ENCODE data around the gene PDS5A.
A peak's percentile ranks its signal among the peaks of the same experiment; 100 is the strongest.
"Not testable (repeated sequence)": the region's sequence is repeated elsewhere in the genome, so short reads cannot be mapped to it uniquely, and the experiment has no call there.

PDS5A gene

GRCh38 chr4:39977489-39978377, at the start of gene PDS5A:
Gene PDS5A (minus strand): TSS chr4:39977911. CDS start chr4:39976577, 1,334 bp downstream.
- Histone ChIP-seq H3K36me3 (ENCODE audit: control insufficient read depth, insufficient read depth, low read length) (0 out of 2 replicates have a peak, but pooled peaks cover 4% of the 10 kb centered on the region), H3K27me3 (ENCODE audit: control insufficient read depth, insufficient read depth, low read length) (no peaks in the 10 kb centered on the region), H3K4me3 (ENCODE audit: low read length) (peak within 1 kb of the TSS; percentile 89)

GRCh38 chr4:40024049-40024448, 46.3 kb upstream of the PDS5A start:
- no CpG with 5 or more reads among the region's 7 CpGs for WGBS (ENCODE audit: insufficient coverage, insufficient read length)
- H3K36me3 ChIP-seq (ENCODE audit: control insufficient read depth, insufficient read depth, low read length); H3K4me3 ChIP-seq (ENCODE audit: low read length); H3K27ac ChIP-seq (ENCODE audit: low read length); H3K4me1 ChIP-seq (ENCODE audit: control insufficient read depth, insufficient read depth, low read length); H3K9me3 ChIP-seq (ENCODE audit: control insufficient read depth, insufficient read depth, low read length); H3K27me3 ChIP-seq (ENCODE audit: control insufficient read depth, insufficient read depth, low read length); DNase-seq (ENCODE audit: low read depth, low spot score): not testable (repeated sequence)

More at GRCh38 chr4:39977489-39978377, at the start of gene PDS5A:
- peak; percentile 55 for DNase-seq (ENCODE audit: low read depth, low spot score)
- H3K9me3 ChIP-seq (ENCODE audit: control insufficient read depth, insufficient read depth, low read length), result no peaks in the 10 kb centered on the region
- H3K27ac ChIP-seq (ENCODE audit: low read length), result no peak within 1 kb of the TSS
- no peaks in the 10 kb centered on the region for H3K4me1 ChIP-seq (ENCODE audit: control insufficient read depth, insufficient read depth, low read length)
- no CpG with 5 or more reads among the region's 117 CpGs for WGBS (ENCODE audit: insufficient coverage, insufficient read length)

GRCh38 chr4:40021116-40021515, 43.4 kb upstream of the PDS5A start:
- H3K27ac ChIP-seq (ENCODE audit: low read length); H3K27me3 ChIP-seq (ENCODE audit: control insufficient read depth, insufficient read depth, low read length); DNase-seq (ENCODE audit: low read depth, low spot score); H3K4me3 ChIP-seq (ENCODE audit: low read length); H3K36me3 ChIP-seq (ENCODE audit: control insufficient read depth, insufficient read depth, low read length); H3K9me3 ChIP-seq (ENCODE audit: control insufficient read depth, insufficient read depth, low read length); H3K4me1 ChIP-seq (ENCODE audit: control insufficient read depth, insufficient read depth, low read length): not testable (repeated sequence)
- WGBS (ENCODE audit: insufficient coverage, insufficient read length), result no CpG with 5 or more reads among the region's 7 CpGs

GRCh38 chr4:40020221-40020620, 42.5 kb upstream of the PDS5A start:
- no CpG with 5 or more reads among the region's 15 CpGs for WGBS (ENCODE audit: insufficient coverage, insufficient read length)
- DNase-seq (ENCODE audit: low read depth, low spot score), result no peak
- H3K4me1 ChIP-seq (ENCODE audit: control insufficient read depth, insufficient read depth, low read length), result no peaks in the 10 kb centered on the region
- H3K27me3 ChIP-seq (ENCODE audit: control insufficient read depth, insufficient read depth, low read length), result no peaks in the 10 kb centered on the region
- H3K9me3 ChIP-seq (ENCODE audit: control insufficient read depth, insufficient read depth, low read length), result no peaks in the 10 kb centered on the region
- no peak overlapping the region for H3K27ac ChIP-seq (ENCODE audit: low read length)
- no peaks in the 10 kb centered on the region for H3K36me3 ChIP-seq (ENCODE audit: control insufficient read depth, insufficient read depth, low read length)
- H3K4me3 ChIP-seq (ENCODE audit: low read length), result no peak overlapping the region

GRCh38 chr4:40016007-40016406, 38.3 kb upstream of the PDS5A start:
- H3K9me3 ChIP-seq (ENCODE audit: control insufficient read depth, insufficient read depth, low read length), result no peaks in the 10 kb centered on the region
- no peak for DNase-seq (ENCODE audit: low read depth, low spot score)
- WGBS (ENCODE audit: insufficient coverage, insufficient read length), result no CpG with 5 or more reads among the region's 2 CpGs
- H3K4me3 ChIP-seq (ENCODE audit: low read length), result no peak overlapping the region
- no peaks in the 10 kb centered on the region for H3K27me3 ChIP-seq (ENCODE audit: control insufficient read depth, insufficient read depth, low read length)
- no peaks in the 10 kb centered on the region for H3K36me3 ChIP-seq (ENCODE audit: control insufficient read depth, insufficient read depth, low read length)
- H3K4me1 ChIP-seq (ENCODE audit: control insufficient read depth, insufficient read depth, low read length), result no peaks in the 10 kb centered on the region
- H3K27ac ChIP-seq (ENCODE audit: low read length), result no peak overlapping the region

GRCh38 chr4:40003986-40004385, 26.3 kb upstream of the PDS5A start:
- no peaks in the 10 kb centered on the region for H3K4me1 ChIP-seq (ENCODE audit: control insufficient read depth, insufficient read depth, low read length)
- no CpG with 5 or more reads among the region's 1 CpG for WGBS (ENCODE audit: insufficient coverage, insufficient read length)
- H3K36me3 ChIP-seq (ENCODE audit: control insufficient read depth, insufficient read depth, low read length), result no peaks in the 10 kb centered on the region
- no peak for DNase-seq (ENCODE audit: low read depth, low spot score)
- H3K27ac ChIP-seq (ENCODE audit: low read length), result no peak overlapping the region
- H3K27me3 ChIP-seq (ENCODE audit: control insufficient read depth, insufficient read depth, low read length), result no peaks in the 10 kb centered on the region
- no peak overlapping the region for H3K4me3 ChIP-seq (ENCODE audit: low read length)
- no peaks in the 10 kb centered on the region for H3K9me3 ChIP-seq (ENCODE audit: control insufficient read depth, insufficient read depth, low read length)

- no peak overlapping the region for H3K27ac ChIP-seq (ENCODE audit: low read length)
- no peaks in the 10 kb centered on the region for H3K27me3 ChIP-seq (ENCODE audit: control insufficient read depth, insufficient read depth, low read length)
- no peaks in the 10 kb centered on the region for H3K36me3 ChIP-seq (ENCODE audit: control insufficient read depth, insufficient read depth, low read length)
- no CpG with 5 or more reads among the region's 6 CpGs for WGBS (ENCODE audit: insufficient coverage, insufficient read length)
- DNase-seq (ENCODE audit: low read depth, low spot score), result no peak
- no peaks in the 10 kb centered on the region for H3K9me3 ChIP-seq (ENCODE audit: control insufficient read depth, insufficient read depth, low read length)
- H3K4me1 ChIP-seq (ENCODE audit: control insufficient read depth, insufficient read depth, low read length), result no peaks in the 10 kb centered on the region
- no peak overlapping the region for H3K4me3 ChIP-seq (ENCODE audit: low read length)
These were observed 23.0 kb upstream of the PDS5A start for GRCh38 chr4:40000711-40001110.

GRCh38 chr4:39998659-39999345, 21.1 kb upstream of the PDS5A start:
- Histone ChIP-seq H3K27ac (ENCODE audit: low read length) (no peak overlapping the region), H3K27me3 (ENCODE audit: control insufficient read depth, insufficient read depth, low read length) (no peaks in the 10 kb centered on the region), H3K4me3 (ENCODE audit: low read length) (no peak overlapping the region), H3K4me1 (ENCODE audit: control insufficient read depth, insufficient read depth, low read length) (no peaks in the 10 kb centered on the region), H3K9me3 (ENCODE audit: control insufficient read depth, insufficient read depth, low read length) (no peaks in the 10 kb centered on the region), H3K36me3 (ENCODE audit: control insufficient read depth, insufficient read depth, low read length) (no peaks in the 10 kb centered on the region)
- no peak for DNase-seq (ENCODE audit: low read depth, low spot score)
- WGBS (ENCODE audit: insufficient coverage, insufficient read length), result no CpG with 5 or more reads among the region's 8 CpGs

- Histone ChIP-seq H3K27me3 (ENCODE audit: control insufficient read depth, insufficient read depth, low read length) (no peaks in the 10 kb centered on the region), H3K27ac (ENCODE audit: low read length) (no peak overlapping the region), H3K36me3 (ENCODE audit: control insufficient read depth, insufficient read depth, low read length) (no peaks in the 10 kb centered on the region), H3K4me1 (ENCODE audit: control insufficient read depth, insufficient read depth, low read length) (no peaks in the 10 kb centered on the region), H3K9me3 (ENCODE audit: control insufficient read depth, insufficient read depth, low read length) (no peaks in the 10 kb centered on the region), H3K4me3 (ENCODE audit: low read length) (no peak overlapping the region)
- no peak for DNase-seq (ENCODE audit: low read depth, low spot score)
- WGBS (ENCODE audit: insufficient coverage, insufficient read length), result no CpG with 5 or more reads among the region's 8 CpGs
These were observed 19.1 kb upstream of the PDS5A start for GRCh38 chr4:39996811-39997210.

- DNase-seq (ENCODE audit: low read depth, low spot score), result no peak
- Histone ChIP-seq H3K4me1 (ENCODE audit: control insufficient read depth, insufficient read depth, low read length) (no peaks in the 10 kb centered on the region), H3K9me3 (ENCODE audit: control insufficient read depth, insufficient read depth, low read length) (no peaks in the 10 kb centered on the region), H3K27me3 (ENCODE audit: control insufficient read depth, insufficient read depth, low read length) (no peaks in the 10 kb centered on the region), H3K27ac (ENCODE audit: low read length) (no peak overlapping the region), H3K36me3 (ENCODE audit: control insufficient read depth, insufficient read depth, low read length) (no peaks in the 10 kb centered on the region), H3K4me3 (ENCODE audit: low read length) (no peak overlapping the region)
- WGBS (ENCODE audit: insufficient coverage, insufficient read length), result no CpG with 5 or more reads among the region's 1 CpG
These were observed 16.7 kb upstream of the PDS5A start for GRCh38 chr4:39994406-39994805.
